ENCODE data around the gene KAT2B.
"Not testable (repeated sequence)": the region's sequence is repeated elsewhere in the genome, so short reads cannot be mapped to it uniquely, and the experiment has no call there.

KAT2B gene

GRCh38 chr3:20039765-20040547 is at the start of gene KAT2B:
KAT2B (plus strand) TSS chr3:20040446; CDS start chr3:20040478, 32 bp downstream.
- DNase-seq (ENCODE audit: low read depth) = peak; percentile 63

GRCh38 chr3:19994796-19995195 is 45.5 kb upstream of the KAT2B start:
- no peak for DNase-seq (ENCODE audit: low read depth)

DNA sequence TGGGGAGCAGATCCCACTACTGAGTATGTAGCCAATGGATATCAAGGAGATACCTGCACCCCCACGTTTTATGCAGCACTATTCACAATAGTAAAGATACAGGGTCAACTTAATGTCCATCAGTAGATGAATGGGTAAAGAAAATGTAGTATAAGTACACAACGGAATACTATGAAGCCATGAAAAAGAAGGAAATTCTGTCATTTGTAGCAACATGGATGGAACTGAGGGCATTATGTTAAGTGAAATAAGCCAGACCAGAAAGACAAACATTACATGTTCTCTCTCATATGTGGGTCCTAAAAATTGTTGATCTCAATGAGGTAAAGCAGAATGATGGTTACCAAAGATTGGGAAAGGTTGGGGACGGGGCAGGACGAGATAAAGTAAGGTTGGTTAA is 42.7 kb upstream of the KAT2B start:
- DNase-seq (ENCODE audit: low read depth) = no peak

GRCh38 chr3:20001932-20002331 is 38.3 kb upstream of the KAT2B start:
- no peak for DNase-seq (ENCODE audit: low read depth)

- DNase-seq (ENCODE audit: low read depth) = no peak
Measured at GRCh38 chr3:20007960-20008359, 32.3 kb upstream of the KAT2B start.

DNA sequence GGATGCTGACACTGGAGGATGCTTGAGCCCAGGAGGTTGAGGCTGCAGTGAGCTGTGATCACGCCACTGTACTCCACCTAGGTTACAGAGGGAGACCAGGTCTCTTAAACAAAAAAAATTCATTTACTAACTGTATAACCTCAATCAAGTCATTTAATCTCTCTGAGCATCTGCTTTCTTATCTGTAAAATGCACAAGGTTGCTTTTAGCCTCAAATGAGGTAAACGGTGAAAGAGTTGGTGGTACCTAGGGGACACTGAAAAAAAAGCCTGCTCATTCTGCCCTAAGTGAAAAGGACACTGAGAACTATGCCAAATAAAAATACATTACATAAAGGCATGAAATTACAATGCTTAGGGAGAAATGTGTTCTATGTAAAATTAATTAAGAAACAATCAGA is 31.6 kb upstream of the KAT2B start:
- no peak for DNase-seq (ENCODE audit: low read depth)

- no peak for DNase-seq (ENCODE audit: low read depth)
Measured at GRCh38 chr3:20012164-20012563, 28.1 kb upstream of the KAT2B start, which contains the start of gene PP2D1. PP2D1 (minus strand) TSS chr3:20012264; CDS start chr3:20012072, 192 bp downstream.

- no peak for DNase-seq (ENCODE audit: low read depth)
Measured at GRCh38 chr3:20013396-20013795, 26.9 kb upstream of the KAT2B start.

GRCh38 chr3:20015525-20015924 is 24.7 kb upstream of the KAT2B start:
- DNase-seq (ENCODE audit: low read depth) = no peak

GRCh38 chr3:20016076-20016475 is 24.2 kb upstream of the KAT2B start:
- not testable (repeated sequence) for DNase-seq (ENCODE audit: low read depth)

DNA sequence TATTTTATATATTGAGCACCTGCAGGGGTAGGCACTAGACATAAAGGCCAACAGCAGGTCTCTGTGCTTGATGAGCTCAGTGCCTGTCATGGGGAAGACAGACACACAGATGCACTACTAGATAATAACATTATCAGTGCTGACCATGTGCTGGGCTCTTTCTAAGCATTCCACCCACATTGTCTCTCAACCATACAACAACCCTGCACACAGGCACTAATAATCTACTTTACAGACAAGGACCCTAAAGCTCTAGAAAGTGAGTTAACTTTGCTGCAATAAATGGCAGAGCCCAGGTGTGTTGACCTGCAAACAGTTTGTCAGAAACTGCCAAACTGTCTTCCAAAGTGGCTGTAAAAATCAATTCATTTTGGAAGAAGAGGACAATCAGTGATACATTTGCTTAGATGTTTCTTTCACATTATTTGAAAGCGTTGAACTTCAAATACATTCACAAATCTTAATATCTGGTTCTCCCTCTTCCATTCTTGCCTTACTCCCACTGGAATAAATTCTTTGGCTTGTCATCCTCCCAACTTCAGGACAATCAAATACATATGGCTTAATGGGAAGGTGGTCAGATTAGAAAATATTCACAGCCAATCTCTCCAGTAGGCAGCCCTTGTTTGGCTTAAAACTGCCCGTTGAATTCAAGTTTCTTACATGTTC is 17.2 kb upstream of the KAT2B start:
- DNase-seq (ENCODE audit: low read depth) = no peak

- no peak for DNase-seq (ENCODE audit: low read depth)
Measured at GRCh38 chr3:20023623-20024405, 16.4 kb upstream of the KAT2B start.

DNA sequence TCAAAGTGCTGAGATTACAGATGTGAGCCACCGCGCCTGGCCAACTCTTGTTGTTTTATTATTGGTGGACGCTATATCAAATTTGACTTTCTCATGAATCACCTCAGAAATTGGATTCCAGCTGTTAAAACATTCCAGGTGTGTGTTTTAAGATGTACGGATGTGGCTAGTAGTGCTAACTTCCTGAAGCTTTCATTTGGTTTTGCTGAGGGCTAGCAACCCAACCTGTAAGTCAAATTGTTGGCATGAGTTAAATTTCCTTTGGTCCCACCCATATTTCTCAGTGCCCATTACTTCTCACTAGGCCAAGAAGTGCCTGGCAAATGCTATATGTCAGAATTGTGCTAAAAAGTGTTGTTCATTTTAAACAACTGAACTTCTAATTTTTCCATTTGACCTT is 13.1 kb upstream of the KAT2B start:
- DNase-seq (ENCODE audit: low read depth) = no peak

DNA sequence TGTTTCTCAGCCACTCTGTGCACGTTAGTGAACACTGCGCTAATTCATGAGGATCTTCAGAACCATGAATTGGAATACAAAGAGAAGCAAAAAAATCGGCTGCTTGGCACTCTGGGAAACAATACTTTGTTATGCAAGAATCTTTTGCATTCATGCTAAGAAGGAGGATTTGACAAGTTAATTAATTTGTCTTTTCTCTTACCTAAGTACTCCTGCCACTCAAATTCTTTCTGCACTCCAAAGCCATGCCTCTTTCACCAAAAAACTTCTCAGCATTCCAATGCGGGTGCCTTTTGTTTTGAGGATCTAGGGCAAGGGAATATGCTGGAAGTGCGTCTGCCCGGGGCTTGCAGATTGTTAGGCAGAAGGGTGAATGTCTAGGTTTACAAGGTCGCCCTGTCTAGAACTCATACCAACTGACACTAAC is 11.3 kb upstream of the KAT2B start:
- DNase-seq (ENCODE audit: low read depth) = no peak

DNA sequence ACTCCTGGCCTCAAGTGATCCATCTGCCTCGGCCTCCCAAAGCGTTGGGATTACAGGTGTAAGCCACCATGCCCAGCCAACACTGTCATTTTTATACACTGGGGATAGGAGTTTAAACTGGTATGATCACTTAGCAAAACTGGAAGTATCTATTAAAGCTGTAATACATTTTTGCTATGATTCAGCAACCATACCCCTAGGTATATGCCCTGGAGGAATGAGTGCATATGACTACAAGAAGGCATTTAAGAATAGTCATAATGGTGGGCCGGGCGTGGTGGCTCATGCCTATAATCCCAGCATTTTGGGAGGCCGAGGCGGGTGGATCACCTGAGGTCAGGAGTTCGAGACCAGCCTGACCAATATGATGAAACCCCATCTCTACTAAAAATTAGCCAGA is 8.3 kb upstream of the KAT2B start:
- not testable (repeated sequence) for DNase-seq (ENCODE audit: low read depth)

DNA sequence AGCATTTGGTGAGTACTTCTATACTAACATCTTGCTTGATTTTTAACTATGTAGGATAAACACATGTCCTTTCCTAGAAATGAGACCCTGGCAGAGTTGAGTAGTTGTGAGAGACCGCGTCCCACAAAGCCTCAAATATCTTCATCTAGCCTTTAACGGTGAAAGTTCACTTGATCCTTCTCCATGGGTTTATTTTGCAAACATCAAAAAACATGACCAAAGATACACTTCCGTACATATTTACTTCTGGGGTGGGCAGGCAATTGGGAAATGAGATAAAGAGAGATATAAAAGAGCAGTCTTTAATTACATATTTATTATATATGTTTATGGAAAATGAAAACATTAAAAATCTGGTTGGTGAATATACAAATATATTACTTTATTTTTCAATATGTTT is 5.2 kb upstream of the KAT2B start:
- no peak for DNase-seq (ENCODE audit: low read depth)

- no peak for DNase-seq (ENCODE audit: low read depth)
Measured at GRCh38 chr3:20037255-20037996, 2.8 kb upstream of the KAT2B start.

DNA sequence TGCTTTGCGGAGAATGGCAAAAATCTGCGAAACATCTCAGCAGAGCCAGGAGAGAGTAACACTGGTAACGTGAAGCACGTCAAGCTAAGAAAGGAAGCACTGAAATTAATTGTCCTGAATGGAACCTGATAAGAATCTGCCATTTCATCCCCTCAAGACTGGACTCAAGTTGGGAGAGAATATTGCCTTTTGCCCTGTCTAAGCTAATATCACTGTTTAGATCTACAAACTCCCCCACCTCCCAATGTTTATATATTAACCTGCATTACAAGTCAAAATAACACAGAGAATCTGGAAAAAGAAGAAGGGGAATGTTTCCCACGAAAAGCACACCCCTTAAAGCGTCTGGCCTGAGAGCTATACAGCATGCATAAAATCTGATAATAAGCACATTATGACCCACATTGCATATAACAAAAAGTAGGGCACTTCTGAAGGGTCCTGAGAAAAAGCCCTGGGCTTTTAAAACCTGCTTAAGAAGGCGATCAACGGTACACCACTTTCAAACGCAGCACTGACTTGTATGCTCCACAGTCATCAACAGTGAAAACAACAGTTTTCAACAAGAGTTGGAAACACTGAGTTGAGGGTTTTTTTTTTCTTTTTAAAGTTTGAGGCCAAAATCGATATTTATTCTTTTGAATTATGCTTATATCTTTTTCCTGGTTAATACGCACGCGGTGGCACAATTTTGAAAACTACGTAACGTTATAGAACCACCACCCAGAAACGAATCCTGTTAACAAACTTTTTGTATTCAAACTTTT is 1.4 kb upstream of the KAT2B start:
- no peak for DNase-seq (ENCODE audit: low read depth)

- DNase-seq (ENCODE audit: low read depth) = no peak
Measured at GRCh38 chr3:20039466-20039764, 831 bp upstream of the KAT2B start.

DNA sequence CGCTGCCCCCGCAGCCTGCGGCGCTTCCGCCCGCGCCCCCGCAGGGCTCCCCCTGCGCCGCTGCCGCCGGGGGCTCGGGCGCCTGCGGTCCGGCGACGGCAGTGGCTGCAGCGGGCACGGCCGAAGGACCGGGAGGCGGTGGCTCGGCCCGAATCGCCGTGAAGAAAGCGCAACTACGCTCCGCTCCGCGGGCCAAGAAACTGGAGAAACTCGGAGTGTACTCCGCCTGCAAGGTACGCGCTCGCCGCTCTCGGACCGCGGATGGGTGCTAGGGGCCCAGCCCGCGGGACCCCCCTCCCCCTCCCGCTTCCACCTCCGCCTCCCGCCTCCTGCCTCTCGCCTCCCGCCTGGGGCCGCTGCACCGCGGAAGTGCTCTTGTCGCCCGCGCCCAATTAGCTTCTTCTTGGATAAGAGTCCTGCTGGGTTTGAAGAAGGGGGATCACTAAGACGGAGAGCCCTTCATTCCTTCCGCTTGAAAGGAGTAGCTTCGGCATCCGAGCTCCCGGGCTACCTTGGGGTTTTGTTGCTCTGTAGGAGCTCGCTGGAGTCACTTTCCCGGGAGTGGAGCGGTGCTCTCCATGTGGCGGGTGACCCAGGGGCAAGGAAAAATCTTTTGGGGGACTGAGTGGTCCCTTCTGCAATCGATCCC is 426 bp downstream of the KAT2B start:
- peak; percentile 22 for DNase-seq (ENCODE audit: low read depth)
